GM19328 (cell line): ENCODE data around the gene ZC3HAV1.
A peak's percentile ranks its signal among the peaks of the same experiment; 100 is the strongest.
"Not testable (repeated sequence)": the region's sequence is repeated elsewhere in the genome, so short reads cannot be mapped to it uniquely, and the experiment has no call there.

Source experiments
- ATAC-seq: cut with Tn5 transposase; IDR thresholded peaks from one replicate; pipeline ENCODE4 v1.9.1; 2021; ENCODE audit warnings: mild to moderate bottlenecking, moderate library complexity; ENCODE audit not compliant: unreplicated experiment

ZC3HAV1 gene

DNA sequence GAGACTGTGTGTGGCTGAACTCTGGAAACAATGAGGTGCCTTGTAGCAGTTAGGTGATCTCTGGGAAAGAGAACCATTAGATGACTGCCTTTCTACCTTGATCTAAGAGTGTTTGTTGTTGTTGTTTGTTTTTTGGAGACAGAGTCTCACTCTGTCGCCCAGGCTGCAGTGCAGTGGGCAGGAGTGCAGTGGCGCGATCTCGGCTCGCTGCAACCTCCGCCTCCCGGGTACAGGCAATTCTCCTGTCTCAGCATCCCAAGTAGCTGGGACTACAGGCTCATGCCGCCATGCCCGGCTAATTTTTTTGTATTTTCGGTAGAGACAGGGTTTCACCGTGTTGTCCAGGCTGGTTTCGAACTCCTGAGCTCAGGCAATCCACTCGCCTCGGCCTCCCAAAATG is 54.9 kb downstream of the ZC3HAV1 start:
- not testable (repeated sequence) for ATAC-seq

DNA sequence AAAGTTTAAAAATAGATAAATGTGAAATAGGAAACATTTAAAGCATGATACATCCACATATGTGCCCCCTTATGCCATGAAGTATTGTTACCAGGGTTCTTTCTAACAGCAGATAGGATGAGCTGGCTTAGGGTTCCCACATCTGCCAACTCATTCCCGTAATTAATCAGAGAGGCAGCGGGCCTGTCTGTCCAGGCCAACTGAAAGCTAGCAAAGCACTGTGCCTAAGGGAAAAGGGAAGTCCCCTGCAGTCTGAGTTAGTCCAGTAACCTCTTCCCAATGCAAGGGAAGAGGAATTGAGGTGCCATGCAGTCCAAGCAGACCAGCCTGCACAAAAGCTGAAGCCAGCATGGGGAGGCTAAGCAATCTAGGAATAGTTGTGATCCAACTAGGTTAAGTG is 55.4 kb downstream of the ZC3HAV1 start:
- ATAC-seq = no peak

DNA sequence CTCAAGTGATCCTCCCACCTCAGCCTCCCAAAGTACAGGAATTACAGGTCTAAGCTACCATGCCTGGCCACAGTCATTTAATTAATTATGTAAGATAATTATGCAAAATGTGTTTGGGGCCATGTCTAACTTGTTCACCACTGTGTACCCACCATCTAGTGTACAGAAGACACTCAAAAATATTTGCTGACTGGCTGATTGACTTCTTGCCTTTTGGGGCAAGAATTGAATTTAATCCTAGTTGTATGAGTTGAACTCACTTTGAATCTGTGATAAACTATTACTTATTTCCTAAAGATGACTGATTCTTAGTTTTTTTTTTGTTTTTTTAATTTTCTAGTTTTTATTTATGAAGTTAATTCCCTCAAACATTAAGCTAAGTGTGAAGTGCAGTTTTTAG is 57.9 kb downstream of the ZC3HAV1 start:
- no peak for ATAC-seq

DNA sequence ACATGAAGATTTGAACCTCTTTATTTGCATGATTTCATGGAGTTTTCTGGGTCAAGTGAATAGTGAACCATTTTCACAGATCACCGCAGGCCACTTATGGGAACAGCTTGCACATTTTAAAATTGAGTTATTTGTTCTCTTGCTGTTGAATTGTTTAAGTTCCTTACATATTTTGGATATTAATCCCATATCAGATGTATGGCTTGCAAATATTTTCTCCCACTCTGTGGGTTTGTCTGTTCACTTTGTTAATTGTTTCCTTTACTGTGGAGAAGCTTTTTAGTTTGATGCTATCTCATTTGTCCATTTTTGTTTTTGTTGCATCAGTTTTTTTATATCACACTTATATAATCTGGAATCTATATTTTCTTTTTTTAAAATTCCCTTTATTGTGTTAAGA is 59.6 kb downstream of the ZC3HAV1 start:
- no peak for ATAC-seq

DNA sequence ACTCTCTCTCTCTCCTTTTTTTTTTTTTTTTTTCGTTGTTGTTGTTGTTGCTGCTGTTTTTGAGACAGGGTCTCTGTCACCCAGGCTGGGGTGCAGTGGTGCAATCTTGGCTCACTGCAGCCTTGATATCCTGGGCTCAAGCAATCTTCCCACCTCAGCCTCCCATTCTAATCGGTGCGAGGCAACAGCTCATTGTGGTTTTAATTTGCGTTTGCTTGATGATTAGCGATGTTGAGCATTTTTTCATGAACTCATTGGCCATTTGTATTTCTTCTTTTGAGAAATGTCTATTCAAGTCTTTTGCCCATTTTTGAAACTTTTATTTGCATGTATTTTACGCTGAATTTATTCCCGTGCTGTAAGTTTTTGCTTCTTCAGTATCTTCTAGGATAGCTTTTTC is 60.4 kb downstream of the ZC3HAV1 start:
- ATAC-seq = no peak

DNA sequence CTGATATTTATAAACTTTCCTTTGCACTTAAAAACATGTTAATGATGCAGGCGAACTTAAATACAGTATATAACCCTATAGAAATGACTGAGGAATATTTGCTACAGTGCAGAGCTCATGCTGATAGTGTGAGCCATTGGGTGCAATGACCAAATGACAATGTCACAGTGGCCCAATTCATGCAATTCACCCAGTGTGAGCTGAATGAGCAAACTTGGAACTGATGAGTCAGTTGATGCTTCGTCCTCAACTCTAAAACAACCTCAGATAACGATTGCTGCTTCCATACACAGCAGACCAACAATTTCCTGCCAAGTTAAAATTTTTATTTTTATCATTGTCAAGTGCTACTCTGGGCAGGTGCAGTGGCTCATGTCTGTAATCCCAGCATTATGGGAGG is 61.5 kb downstream of the ZC3HAV1 start:
- no peak for ATAC-seq

DNA sequence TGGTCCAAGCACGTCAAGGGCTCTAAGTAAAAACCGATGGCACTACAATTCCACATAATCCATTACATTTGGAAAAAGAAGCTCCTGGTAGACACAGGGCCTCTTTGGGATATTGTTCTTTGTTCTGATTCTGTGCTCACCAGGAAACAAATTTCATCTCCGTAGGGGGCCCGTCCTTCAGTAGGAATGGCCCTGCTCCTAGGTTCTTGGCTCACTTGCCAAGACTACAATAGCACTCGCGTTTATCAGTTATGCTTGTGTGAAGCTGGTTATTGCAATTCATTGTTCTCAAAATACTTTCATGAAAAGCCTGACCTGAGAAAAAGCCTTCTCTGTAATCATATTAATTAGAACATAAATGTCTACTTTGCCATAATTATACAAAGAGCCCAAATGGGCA is 63.4 kb downstream of the ZC3HAV1 start:
- no peak for ATAC-seq

DNA sequence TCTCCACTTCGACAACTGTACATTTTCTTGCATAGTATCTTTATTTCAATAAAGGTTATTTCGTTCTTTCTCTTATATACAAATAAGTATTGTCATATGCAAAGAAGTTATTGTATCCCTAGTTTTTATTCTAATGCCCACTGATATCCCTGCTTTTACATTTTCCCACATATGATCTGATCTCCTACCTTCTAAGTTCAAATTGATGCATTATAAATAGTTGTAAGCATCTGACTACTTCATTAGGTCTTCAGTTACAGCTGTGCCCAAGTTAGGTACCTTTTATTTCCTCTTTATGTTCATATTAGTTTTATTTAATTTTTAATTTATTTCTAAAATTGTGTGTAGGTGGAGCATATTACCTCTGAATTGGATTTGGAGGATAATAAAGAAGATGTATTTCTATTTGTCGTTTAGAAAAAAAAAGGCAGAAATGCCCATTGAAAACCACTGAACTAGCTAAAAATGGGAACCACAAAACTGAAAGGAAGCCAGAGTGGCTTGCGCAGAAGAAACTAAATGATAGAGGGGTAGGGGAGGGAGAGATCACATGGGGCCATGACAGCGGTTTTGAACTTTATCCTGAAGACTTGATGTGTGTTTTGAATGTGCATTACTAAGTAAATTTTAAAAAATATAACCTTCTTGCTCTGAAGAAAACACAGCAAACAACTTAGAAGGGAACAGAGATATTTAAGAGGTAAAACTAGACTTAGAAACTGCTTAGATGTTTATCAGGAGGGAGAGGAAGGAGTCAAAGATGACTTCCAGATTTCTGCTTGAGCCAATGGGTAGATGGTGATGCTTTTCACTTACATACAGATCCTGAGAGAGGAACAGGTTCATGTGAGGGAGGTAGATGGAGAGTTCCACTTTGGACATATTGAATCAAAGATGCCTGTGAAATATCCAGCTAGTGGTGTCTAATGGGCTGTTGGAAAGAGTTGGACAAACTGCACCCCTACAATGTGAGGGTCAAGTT is 64.4 kb downstream of the ZC3HAV1 start:
- no peak for ATAC-seq

DNA sequence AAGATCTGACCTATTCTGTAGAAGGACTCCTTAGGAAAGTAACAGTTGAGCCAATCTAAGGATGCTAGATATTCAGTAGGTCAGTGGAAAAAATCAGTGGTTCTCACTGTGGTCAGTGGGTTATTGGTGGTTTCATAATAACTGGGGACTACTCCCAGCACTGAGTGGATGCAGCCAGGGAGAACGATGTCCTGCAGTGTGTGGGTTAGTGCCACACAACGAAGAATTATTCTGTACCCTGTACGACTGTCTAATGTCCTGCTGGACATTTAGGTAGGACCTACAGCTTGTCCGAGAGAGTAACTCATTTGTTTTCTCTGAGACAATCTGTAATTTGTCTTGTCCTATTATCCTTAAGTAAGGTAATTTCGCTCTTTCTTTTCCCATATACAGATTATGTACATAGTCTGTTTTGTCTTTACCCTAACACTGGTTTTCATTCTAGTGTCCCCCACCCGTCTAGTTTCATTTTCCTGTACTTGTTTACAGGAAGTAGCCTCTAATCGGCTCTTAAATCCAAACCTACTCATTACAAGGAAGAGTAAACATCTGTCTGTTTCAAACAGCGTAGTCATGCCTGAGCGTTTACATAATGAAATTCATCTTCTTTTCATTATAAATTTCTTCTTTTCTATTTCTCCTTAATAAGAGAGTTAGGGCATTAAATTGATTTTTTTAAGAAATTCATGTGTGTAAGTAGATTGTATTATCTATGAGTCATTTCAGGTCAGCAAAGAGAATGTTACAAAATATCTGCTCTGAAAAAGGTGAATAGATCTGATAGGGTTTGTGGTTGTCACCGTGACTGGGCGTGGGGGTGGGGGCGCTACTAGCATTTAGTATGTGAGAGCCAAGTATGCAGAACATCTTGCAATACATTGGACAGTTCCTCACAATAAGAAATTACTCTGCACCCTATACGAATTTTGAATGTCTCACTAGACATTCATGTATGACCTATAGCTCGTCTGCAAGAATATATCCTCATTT is 65.4 kb downstream of the ZC3HAV1 start:
- no peak for ATAC-seq

DNA sequence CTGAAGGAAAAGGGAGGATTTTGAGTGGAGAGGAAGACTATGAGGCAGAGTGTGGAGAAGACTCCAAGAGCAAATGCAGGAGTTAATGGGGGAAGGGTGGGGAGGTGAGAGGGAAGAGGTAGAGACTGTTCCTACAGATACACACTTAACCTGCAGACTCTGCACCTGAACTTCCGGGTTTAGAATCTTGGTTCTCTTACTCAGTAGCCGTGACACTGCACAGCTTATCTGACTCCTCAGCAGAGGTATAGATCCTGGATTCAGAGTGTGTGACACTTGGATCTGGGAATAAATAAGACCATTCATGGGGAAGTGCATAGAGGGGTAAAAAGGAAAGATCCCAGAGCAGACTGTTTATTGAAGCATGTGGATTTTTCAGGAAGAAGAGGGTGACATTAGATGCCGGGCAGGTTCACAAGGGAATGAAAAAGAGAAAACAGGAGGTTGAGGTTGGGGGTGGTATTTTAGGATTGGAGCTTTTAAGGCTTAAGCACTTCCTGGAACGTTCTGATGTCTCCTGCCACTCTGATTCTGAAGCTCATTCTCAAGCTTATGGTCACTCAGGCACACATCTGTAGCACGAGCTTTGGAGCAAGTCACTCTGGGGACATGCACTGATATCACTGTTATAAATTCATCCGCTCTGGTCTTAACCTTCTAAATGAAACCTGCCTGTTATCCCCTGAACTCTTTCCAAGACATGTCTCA is 68.0 kb downstream of the ZC3HAV1 start:
- no peak for ATAC-seq

DNA sequence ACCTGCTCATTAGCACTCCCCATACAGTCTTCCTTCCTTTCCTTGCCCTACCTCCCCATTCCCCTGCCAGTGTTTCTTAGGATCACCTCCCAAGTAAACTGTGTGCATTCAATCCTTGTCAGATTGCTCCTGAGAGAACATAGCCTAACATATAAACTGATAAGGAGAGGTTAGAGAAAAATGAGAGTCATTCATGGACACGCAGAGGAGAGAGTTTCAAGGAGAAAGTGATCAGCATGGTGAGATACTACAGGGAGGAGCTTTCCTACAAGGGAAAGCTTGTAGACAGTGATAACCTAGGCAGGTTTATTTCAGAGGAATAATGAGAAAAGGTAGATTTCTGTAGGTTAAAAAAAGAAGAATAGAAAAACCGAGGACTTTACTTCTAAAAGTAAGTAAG is 70.8 kb downstream of the ZC3HAV1 start:
- no peak for ATAC-seq

DNA sequence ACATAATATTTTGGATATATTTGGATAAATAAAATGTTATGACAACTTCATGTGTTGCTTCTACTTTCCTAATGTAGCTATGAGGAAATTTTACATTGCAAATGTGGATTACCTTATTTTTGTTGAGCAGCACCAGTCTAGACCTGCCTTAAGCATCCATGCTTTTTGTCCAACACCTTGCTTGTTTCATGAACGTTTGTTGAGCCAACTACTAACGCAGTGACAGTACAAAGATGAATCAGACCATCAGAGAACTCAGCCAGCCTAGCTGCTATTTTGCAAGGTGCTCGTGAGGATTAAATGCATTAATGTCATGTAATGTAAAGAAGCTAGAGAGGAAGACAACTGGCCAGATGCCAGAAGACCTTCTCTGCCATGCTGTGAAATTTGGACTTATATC is 72.6 kb downstream of the ZC3HAV1 start:
- no peak for ATAC-seq

DNA sequence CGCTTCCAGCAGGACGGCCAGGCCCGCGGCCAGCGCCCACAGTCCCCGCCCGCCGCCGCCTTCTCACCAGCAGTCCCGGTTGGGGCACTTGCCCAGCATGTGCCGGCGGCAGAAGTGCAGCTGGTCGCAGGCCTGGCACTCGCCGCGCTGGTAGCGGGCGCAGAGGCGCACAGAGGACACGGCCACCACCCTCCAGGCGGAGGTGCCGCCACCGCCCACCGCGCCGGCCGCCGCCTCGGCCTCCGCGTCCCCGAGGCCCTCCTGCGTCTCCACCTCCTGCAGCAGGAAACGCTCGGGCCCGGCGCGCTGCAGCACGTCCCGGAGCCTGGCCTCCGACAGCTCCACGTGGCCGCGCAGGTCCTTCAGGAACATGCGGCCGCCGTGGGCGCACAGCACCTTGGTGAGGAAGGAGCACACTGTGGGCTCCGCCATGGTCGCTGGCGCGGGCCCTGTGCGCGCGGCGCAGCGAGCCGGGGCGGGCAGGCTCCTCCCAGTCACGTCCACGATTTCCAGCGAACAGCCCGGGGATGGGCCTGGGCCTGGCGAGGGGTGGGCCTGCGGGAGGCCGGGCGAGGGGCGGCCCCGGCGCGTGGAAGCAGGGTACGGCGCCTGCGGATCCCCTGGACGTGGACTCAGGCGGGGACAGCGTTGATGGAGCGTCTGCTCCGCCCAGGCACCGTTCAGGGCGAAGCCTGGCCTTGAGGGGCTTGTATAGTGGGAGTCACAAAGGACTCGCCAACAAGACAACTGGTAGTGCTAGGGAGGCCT is 73.8 kb downstream of the ZC3HAV1 start, which contains the start of gene ZC3HAV1L:
Gene ZC3HAV1L (minus strand): TSS at position 457 of the 768 bp plus-strand sequence. CDS start 25 bp downstream, at position 432.
- peak; percentile 81 for ATAC-seq

DNA sequence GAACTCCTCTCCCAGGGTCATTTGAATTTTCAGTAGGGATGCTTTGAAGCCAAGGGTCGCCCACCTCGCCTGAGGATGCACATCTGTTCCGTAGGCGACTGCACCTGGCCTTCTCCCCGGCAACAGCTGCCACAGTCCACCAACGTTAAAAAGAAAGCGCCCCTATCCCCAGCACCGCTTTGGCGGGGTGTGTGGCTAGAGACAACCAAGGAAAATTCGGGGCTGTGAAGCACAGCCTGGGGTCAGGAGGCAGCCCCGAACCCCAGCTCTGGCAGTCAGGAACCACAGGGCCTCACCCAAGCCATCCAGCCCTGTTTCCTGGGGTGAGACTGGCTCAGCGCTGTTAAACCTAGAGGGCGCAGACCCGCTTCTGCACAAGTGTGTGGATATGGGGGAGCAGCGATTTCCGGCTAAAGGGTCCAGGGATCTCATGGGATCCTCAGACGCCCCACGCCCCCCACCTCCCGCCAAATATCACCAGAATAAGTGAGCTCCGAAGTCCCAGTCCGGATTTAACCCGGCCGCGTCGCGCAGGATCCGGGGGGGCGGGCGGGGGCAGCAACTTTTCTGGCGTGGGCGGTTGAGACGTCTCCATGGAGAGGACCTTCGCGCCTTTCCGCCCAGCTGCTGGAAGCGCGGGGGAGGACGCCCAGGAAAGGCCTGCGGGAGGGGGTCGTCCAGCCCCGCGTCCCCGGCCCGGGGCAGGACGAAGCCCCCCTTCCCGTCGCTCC is 74.5 kb downstream of the ZC3HAV1 start:
- peak; percentile 32 for ATAC-seq

DNA sequence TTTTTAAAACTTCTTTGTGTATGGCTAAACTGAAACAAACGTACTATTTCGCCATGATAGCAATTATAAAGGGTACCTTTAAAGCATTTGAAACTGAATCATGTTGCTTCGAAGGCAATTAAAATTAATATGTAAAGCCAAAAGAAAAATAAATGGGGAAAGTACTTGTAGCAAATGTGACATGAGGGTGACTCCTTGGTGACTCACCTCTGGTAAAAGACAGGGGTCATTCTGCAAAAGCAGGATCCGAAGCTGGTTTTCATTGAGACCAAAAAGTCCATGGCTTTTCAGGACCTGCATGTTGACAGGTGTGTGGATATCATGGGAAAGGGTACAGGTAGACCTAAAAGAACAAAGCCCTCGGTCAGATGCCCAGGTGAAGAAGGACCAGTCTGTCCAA is 75.2 kb downstream of the ZC3HAV1 start:
- no peak for ATAC-seq

DNA sequence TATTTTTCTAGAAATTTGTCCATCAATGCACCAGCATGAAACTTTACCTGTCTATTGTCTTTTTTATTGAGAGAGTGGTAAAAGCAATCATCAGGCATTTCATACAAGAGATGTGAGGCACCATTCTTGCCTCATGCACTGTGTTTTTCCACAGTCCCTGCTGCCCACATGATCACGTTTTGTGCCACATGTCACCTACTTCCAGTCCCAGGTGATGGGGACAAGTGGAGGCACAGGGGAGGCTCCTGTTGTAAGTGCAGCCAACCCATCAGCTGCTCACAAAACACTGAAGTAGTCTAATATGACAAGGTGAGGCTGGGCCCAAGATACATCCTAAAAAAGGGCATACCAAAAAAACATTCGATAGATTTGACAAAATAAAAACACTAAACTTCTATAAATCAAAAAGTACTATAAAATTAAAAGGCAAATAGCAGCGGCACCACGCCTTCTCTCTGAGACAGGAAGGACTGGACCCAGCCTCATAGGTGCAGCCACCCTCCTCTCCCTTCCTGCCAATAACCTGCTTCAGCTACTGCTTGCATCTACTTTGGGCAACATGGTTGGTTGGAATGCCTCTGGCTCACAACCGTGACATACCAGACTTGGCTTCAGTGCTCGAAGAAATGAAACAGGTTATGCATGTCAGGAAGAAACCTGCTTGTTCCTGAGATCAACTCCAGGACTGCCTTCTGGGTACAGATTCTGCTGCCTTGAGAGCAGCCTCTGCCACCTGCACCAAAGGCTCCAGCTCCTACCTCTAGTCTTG is 76.0 kb downstream of the ZC3HAV1 start:
- no peak for ATAC-seq

DNA sequence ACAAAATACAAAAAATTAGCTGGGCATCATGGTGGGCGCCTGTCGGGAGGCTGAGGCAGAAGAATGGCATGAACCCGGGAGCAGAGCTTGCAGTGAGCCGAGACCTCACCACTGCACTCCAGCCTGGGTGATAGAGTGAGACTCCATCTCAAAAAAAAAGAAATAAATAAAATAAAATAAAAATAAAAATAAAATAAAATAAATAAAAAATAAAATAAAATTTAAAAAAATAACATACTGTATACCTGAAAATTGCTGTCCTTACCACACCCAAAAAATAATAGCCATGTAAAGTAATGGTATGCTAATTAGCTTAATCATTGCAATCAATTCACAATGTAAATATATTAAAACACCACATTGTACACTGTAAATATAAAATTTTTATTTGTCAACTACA is 77.0 kb downstream of the ZC3HAV1 start:
- no peak for ATAC-seq

DNA sequence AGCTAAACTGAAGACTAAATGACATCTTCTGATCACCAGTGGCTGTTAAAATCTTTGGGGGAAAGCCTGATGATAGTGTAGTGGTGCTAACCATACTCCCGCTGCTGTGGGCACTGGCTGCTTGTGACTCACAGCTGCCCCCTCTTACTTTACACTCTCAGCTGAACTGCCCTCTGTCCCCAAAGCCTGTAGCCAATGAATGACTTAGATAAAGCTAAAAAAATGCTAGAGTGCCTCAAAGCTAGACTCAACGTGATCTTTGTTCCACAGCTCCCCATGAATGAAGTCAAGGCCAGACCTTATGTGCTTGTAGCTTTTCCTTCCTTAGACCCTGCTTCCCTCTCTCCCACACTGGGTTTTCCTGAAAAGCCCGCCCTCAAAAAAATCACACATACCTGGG is 80.2 kb downstream of the ZC3HAV1 start:
- no peak for ATAC-seq

DNA sequence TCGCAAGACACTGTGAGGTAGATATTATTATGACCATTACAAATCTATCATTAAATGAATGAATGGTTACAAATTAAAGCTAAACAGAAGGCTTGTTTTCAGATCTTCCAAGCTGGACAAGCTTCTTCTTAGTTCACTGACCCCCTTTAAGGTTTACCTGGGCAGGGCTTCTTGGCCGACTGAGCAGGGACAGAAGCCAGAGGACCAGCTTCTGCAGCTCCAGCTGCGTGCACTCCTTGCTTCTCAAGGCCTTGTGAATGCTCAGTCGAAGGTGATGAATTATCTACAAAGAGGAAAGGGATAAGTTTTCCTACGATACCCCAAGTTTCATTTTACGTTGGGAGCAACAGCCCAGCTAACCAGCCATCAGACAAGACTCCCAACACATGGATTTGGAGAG is 83.0 kb downstream of the ZC3HAV1 start:
- no peak for ATAC-seq
